ENCODE measurements around the gene TNIK. TPM values are rescaled to one million over a fixed set of nuclear protein-coding genes. Genes with fewer than 3 reads are reported as not detected.

Gene TNIK
- total and polyA plus RNA-seq, 2 experiments from 2014 or later, result 14.6 to 34.3 TPM

DNA sequence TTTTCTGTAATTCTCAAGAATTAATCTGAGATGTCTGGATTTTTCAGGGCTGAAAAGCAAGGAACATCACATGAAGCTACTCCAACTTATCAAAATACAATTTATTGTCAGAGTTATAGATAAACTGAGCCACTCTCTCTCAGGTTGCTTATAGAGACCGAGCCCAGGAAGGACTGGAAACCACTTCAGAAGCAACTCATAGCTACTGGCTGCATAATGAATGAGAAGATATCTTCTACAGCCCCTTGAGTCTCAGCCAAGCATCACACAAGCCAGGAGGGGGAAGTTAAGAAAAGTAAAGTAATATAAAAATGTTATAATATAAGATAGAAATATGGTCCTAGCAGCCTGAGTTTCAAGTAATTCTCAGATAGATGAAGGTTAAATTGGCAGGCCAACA lies 186.0 kb downstream of the TNIK start (continued):
- TF ChIP-seq, protein P1, sequence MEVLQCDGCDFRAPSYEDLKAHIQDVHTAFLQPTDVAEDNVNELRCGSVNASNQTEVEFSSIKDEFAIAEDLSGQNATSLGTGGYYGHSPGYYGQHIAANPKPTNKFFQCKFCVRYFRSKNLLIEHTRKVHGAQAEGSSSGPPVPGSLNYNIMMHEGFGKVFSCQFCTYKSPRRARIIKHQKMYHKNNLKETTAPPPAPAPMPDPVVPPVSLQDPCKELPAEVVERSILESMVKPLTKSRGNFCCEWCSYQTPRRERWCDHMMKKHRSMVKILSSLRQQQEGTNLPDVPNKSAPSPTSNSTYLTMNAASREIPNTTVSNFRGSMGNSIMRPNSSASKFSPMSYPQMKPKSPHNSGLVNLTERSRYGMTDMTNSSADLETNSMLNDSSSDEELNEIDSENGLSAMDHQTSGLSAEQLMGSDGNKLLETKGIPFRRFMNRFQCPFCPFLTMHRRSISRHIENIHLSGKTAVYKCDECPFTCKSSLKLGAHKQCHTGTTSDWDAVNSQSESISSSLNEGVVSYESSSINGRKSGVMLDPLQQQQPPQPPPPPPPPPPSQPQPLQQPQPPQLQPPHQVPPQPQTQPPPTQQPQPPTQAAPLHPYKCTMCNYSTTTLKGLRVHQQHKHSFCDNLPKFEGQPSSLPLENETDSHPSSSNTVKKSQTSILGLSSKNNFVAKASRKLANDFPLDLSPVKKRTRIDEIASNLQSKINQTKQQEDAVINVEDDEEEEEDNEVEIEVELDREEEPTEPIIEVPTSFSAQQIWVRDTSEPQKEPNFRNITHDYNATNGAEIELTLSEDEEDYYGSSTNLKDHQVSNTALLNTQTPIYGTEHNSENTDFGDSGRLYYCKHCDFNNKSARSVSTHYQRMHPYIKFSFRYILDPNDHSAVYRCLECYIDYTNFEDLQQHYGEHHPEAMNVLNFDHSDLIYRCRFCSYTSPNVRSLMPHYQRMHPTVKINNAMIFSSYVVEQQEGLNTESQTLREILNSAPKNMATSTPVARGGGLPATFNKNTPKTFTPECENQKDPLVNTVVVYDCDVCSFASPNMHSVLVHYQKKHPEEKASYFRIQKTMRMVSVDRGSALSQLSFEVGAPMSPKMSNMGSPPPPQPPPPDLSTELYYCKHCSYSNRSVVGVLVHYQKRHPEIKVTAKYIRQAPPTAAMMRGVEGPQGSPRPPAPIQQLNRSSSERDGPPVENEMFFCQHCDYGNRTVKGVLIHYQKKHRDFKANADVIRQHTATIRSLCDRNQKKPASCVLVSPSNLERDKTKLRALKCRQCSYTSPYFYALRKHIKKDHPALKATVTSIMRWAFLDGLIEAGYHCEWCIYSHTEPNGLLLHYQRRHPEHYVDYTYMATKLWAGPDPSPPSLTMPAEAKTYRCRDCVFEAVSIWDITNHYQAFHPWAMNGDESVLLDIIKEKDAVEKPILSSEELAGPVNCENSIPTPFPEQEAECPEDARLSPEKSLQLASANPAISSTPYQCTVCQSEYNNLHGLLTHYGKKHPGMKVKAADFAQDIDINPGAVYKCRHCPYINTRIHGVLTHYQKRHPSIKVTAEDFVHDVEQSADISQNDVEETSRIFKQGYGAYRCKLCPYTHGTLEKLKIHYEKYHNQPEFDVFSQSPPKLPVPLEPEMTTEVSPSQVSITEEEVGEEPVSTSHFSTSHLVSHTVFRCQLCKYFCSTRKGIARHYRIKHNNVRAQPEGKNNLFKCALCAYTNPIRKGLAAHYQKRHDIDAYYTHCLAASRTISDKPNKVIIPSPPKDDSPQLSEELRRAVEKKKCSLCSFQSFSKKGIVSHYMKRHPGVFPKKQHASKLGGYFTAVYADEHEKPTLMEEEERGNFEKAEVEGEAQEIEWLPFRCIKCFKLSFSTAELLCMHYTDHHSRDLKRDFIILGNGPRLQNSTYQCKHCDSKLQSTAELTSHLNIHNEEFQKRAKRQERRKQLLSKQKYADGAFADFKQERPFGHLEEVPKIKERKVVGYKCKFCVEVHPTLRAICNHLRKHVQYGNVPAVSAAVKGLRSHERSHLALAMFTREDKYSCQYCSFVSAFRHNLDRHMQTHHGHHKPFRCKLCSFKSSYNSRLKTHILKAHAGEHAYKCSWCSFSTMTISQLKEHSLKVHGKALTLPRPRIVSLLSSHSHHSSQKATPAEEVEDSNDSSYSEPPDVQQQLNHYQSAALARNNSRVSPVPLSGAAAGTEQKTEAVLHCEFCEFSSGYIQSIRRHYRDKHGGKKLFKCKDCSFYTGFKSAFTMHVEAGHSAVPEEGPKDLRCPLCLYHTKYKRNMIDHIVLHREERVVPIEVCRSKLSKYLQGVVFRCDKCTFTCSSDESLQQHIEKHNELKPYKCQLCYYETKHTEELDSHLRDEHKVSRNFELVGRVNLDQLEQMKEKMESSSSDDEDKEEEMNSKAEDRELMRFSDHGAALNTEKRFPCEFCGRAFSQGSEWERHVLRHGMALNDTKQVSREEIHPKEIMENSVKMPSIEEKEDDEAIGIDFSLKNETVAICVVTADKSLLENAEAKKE (CRISPR knock-in tag; IDR thresholded peaks at IDR 0.05), result no peak
- TF ChIP-seq EZH2phosphoT487 (IDR thresholded peaks at IDR 0.05; ENCODE audit: unreplicated experiment) (no peak), ZNF114 (CRISPR knock-in tag; IDR thresholded peaks at IDR 0.05) (no peak), ZNF331 (CRISPR knock-in tag; IDR thresholded peaks at IDR 0.05; ENCODE audit: low read depth) (no peak), CREB1 (CRISPR knock-in tag; IDR thresholded peaks at IDR 0.05; ENCODE audit: low read depth) (no peak), STAT1 (IDR thresholded peaks at IDR 0.05; ENCODE audit: unreplicated experiment) (no peak)

DNA sequence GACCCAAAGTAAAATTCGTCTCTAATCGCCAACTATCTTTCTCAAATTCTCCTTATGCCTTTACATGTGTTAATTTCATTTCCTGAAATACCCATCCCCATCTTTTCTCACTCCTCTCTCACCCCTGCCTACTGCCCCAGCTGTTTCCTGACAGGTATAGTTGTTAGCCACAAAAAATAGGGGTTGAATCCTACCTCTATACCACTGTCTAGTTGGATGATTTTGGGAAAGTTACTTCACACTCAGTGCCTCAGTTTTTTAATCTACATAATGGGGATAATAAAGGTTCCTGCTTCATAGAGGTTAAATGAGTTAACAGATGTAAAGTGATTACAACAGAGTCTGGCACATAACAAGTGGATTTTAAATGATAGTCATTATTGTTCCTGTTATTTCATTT lies 189.7 kb downstream of the TNIK start:
- H3K27ac Mint-ChIP-seq, result no peak overlapping the region
- H4K20me1 ChIP-seq (replicated peaks; ENCODE audit: insufficient read depth), result no peaks in the 10 kb centered on the region
- H3K4me3 Mint-ChIP-seq, result no peak overlapping the region
- no peak overlapping the region for H3K27ac ChIP-seq (ENCODE audit: low read depth)
- peaks cover 2% of the 10 kb centered on the region for H3K27me3 Mint-ChIP-seq (ENCODE audit: insufficient read depth, low read depth, poor library complexity)
- no peak overlapping the region for H2AFZ ChIP-seq
- no peaks in the 10 kb centered on the region for H3K9me3 Mint-ChIP-seq
- H3K4me1 Mint-ChIP-seq, result peaks cover 52% of the 10 kb centered on the region
- no peaks in the 10 kb centered on the region for H3K27me3 ChIP-seq (ENCODE audit: insufficient read depth)
- H3K36me3 ChIP-seq (ENCODE audit: insufficient read depth), result no peaks in the 10 kb centered on the region
- H3K4me3 ChIP-seq, result no peak overlapping the region
- H3K79me2 ChIP-seq (replicated peaks; ENCODE audit: insufficient read depth), result peaks cover 38% of the 10 kb centered on the region
- H3F3A ChIP-seq (replicated peaks; ENCODE audit: low read depth), result no peaks in the 10 kb centered on the region
- H3K9me2 ChIP-seq (ENCODE audit: insufficient read depth), result peaks cover 4% of the 10 kb centered on the region; the same call in 1 of the 2 replicates
- DNase-seq (ENCODE audit: low spot score) (no peak), ATAC-seq (no peak)
- H3K4me2 ChIP-seq, result no peak overlapping the region
- 0 out of 3 replicates have a peak, but pooled peaks cover 4% of the 10 kb centered on the region for H3K36me3 Mint-ChIP-seq (ENCODE audit: low read depth)
- peaks cover 38% of the 10 kb centered on the region for H3K4me1 ChIP-seq (ENCODE audit: insufficient read depth)
- TF ChIP-seq, protein P1 (CRISPR knock-in tag; IDR thresholded peaks at IDR 0.05), result no peak
- TF ChIP-seq JUNB (IDR thresholded peaks at IDR 0.05; ENCODE audit: unreplicated experiment) (no peak), EZH2phosphoT487 (IDR thresholded peaks at IDR 0.05; ENCODE audit: unreplicated experiment) (no peak), EZH2 (IDR thresholded peaks at IDR 0.05; ENCODE audit: low read depth, unreplicated experiment) (no peak), POLR2AphosphoS5 (IDR thresholded peaks at IDR 0.05; ENCODE audit: low read depth) (no peak)
- TF ChIP-seq, protein P2, sequence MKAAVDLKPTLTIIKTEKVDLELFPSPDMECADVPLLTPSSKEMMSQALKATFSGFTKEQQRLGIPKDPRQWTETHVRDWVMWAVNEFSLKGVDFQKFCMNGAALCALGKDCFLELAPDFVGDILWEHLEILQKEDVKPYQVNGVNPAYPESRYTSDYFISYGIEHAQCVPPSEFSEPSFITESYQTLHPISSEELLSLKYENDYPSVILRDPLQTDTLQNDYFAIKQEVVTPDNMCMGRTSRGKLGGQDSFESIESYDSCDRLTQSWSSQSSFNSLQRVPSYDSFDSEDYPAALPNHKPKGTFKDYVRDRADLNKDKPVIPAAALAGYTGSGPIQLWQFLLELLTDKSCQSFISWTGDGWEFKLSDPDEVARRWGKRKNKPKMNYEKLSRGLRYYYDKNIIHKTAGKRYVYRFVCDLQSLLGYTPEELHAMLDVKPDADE (IDR thresholded peaks at IDR 0.05), result no peak
